Stomach (tissue), 9 donors: ENCODE data around the gene GALNT8. TPM values are rescaled to one million over a fixed set of nuclear protein-coding genes. Genes with fewer than 3 reads are reported as not detected.

Source experiments
- DNase-seq, 2 donors: peaks; one replicate each; pipeline versions ENCODE4 v3.0.0 to v3.0.0-alpha.2; 2013 to 2019
- H3K27ac ChIP-seq, 5 donors: fragments of 200-600 bp in 4 of 5; sonication (generic) in 4 of 5; one replicate each; pipeline ENCODE4 v1.5.1; 2013 to 2019; ENCODE audit warnings: mild to moderate bottlenecking in 1 of 5, moderate library complexity in 1 of 5
- H3K27me3 ChIP-seq, 3 donors: fragments of 200-600 bp; sonication (generic); one replicate each; pipeline ENCODE4 v1.5.1; 2017 to 2019; ENCODE audit warnings: mixed run types in 1 of 3
- H3K36me3 ChIP-seq, 4 donors: fragments of 200-600 bp; sonication (generic); 1 replicate in 3 of 4; 2 replicates in 1 of 4; pipeline ENCODE4 v1.5.1; 2016 to 2019
- H3K4me1 ChIP-seq, 4 donors: fragments of 200-600 bp; sonication (generic); one replicate each; pipeline ENCODE4 v1.5.1; 2016 to 2019
- H3K4me3 ChIP-seq, 4 donors: fragments of 200-600 bp; sonication (generic) in 3 of 4; one replicate each; pipeline ENCODE4 v1.5.1; 2016 to 2019; ENCODE audit warnings: mild to moderate bottlenecking in 1 of 4
- H3K9me3 ChIP-seq, 4 donors: fragments of 200-600 bp; sonication (generic); one replicate each; pipeline ENCODE4 v1.5.1; 2016 to 2019
- EP300 ChIP-seq: sonication (generic); formaldehyde crosslinking; IDR thresholded peaks from one replicate; pipeline ENCODE4 v1.6.1; 2017; ENCODE audit warnings: antibody characterized with exemption
- POLR2A ChIP-seq, 4 donors: fragments of 450-650 bp; IDR thresholded peaks; one replicate each; pipeline ENCODE4 v1.6.1; 2016; ENCODE audit warnings: antibody characterized with exemption in 4 of 4, control low read depth in 2 of 4, mild to moderate bottlenecking in 1 of 4, moderate library complexity in 1 of 4
- POLR2AphosphoS5 ChIP-seq, 3 donors: sonication (generic); formaldehyde crosslinking; IDR thresholded peaks; one replicate each; pipeline ENCODE4 v1.6.1; 2016; ENCODE audit warnings: antibody characterized with exemption in 3 of 3
- WGBS, 5 donors: extraction: QIAGEN DNeasy Blood & Tissue Kit in 3 of 5; methylation state at CpG; one replicate each; pipeline versions ENCODE4 v1.1.5 to v1.1.7; 2013 to 2018; 5-methylcytosine and 5-hydroxymethylcytosine counted together
- intact Hi-C: fragments of 100-400 bp; cut with DNase I; formaldehyde crosslinking; loops from one replicate; pipeline ENCODE4 v1.15.1; 2023; ENCODE audit warnings: low total_unique reads
- polyA plus RNA-seq, 3 donors: library from polyadenylated mRNA; stranded (reverse); fragments of 200-250 nt; gene quantifications; one replicate each; pipeline ENCODE4 v1.2.3, GENCODE V29; 2013
- total RNA-seq, 5 donors: library from RNA; depleted of rRNA; stranded (reverse); fragments of >200 nt; gene quantifications; one replicate each; pipeline versions ENCODE4 v1.1.0 to v1.2.3, GENCODE V29; 2014 to 2016
- TF ChIP-seq, protein P1 (sequence below), 7 experiments: fragments of 450-650 bp in 4 of 7; fragments of 200-600 bp in 3 of 7; sonication (generic) in 3 of 7; IDR thresholded peaks; one replicate each; pipeline ENCODE4 v1.5.1; 2016 to 2019; ENCODE audit warnings: antibody characterized with exemption in 7 of 7, control low read depth in 2 of 7, mild to moderate bottlenecking in 1 of 7
- donor health status: healthy with polysubstance abuse.
- donor health status: Bipolar disorder and iron deficiency.
- donor health status: healthy.

GALNT8 gene
- total and polyA plus RNA-seq, 8 donors = 0.28 to 19.7 (median 1.0) TPM; not detected in 2

DNA sequence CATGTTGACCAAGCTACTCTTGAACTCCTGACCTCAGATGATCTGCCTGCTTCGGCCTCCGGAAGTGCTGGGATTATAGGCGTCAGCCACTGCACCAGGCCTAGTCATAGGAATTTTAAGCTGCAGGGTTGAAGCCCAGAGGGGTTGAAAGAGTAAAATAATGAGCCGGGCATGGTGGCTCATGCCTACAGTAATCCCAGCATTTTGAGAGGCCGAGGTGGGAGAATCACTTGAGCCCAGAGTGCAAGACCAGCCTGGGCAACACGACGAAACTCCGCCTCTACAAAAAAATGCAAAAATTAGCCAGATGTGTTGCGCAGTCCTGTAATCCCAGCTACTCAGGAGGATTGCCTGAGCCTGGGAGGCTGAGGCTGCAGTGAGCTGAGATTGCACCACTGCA, 69.6 kb downstream of the GALNT8 start:
- 89 to 97% (median 92%) methylated on average over 9 of the region's 9 CpGs for WGBS, 5 donors
- no peaks in the 10 kb centered on the region for H3K36me3 ChIP-seq
- TF ChIP-seq, protein P1, sequence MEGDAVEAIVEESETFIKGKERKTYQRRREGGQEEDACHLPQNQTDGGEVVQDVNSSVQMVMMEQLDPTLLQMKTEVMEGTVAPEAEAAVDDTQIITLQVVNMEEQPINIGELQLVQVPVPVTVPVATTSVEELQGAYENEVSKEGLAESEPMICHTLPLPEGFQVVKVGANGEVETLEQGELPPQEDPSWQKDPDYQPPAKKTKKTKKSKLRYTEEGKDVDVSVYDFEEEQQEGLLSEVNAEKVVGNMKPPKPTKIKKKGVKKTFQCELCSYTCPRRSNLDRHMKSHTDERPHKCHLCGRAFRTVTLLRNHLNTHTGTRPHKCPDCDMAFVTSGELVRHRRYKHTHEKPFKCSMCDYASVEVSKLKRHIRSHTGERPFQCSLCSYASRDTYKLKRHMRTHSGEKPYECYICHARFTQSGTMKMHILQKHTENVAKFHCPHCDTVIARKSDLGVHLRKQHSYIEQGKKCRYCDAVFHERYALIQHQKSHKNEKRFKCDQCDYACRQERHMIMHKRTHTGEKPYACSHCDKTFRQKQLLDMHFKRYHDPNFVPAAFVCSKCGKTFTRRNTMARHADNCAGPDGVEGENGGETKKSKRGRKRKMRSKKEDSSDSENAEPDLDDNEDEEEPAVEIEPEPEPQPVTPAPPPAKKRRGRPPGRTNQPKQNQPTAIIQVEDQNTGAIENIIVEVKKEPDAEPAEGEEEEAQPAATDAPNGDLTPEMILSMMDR (IDR thresholded peaks at IDR 0.05) = no peak
- TF ChIP-seq EP300 = no peak
- TF ChIP-seq POLR2A (IDR thresholded peaks at IDR 0.05) = no peak
- TF ChIP-seq POLR2AphosphoS5 (IDR thresholded peaks at IDR 0.05) = no peak
- intact Hi-C loops = no loop called here
- peaks cover 0 to 6% (median 0%) of the 10 kb centered on the region in 3 donors for H3K27me3 ChIP-seq
- H3K4me1 ChIP-seq = no peaks in the 10 kb centered on the region
- no peak overlapping the region for H3K27ac ChIP-seq
- DNase-seq = no peak
- peaks cover 0 to 9% (median 3%) of the 10 kb centered on the region in 4 donors for H3K9me3 ChIP-seq
- no peak overlapping the region for H3K4me3 ChIP-seq

DNA sequence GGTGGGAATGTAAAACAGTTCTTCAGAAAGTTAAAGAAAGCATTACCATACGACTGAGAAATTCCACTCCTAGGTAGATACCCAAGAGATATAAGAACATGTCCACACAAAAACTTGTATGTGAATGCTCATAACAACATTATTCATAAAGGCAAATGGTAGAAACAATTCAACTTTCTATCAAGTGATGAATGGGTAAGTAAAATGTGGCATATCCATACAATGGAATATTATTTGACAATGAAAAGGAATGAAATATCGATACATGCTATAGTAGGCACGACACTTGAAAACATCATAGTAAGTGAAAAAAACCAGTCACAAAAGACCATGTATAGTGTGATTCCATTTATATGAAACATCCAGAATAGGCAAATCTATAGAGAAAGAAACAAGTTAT, 71.3 kb downstream of the GALNT8 start:
- H3K27ac ChIP-seq = no peak overlapping the region
- H3K27me3 ChIP-seq = peaks cover 0 to 2% (median 0%) of the 10 kb centered on the region in 3 donors
- no peak for DNase-seq
- intact Hi-C loops = no loop called here
- no peaks in the 10 kb centered on the region for H3K36me3 ChIP-seq
- no peak overlapping the region for H3K4me3 ChIP-seq
- WGBS, 5 donors = 88 to 99% (median 95%) methylated on average over 3 of the region's 3 CpGs
- TF ChIP-seq POLR2AphosphoS5 (IDR thresholded peaks at IDR 0.05) (no peak), EP300 (no peak), POLR2A (IDR thresholded peaks at IDR 0.05) (no peak)
- TF ChIP-seq, protein P1 (IDR thresholded peaks at IDR 0.05) = no peak
- H3K9me3 ChIP-seq = peaks cover 0 to 7% (median 3%) of the 10 kb centered on the region in 4 donors
- no peaks in the 10 kb centered on the region for H3K4me1 ChIP-seq

DNA sequence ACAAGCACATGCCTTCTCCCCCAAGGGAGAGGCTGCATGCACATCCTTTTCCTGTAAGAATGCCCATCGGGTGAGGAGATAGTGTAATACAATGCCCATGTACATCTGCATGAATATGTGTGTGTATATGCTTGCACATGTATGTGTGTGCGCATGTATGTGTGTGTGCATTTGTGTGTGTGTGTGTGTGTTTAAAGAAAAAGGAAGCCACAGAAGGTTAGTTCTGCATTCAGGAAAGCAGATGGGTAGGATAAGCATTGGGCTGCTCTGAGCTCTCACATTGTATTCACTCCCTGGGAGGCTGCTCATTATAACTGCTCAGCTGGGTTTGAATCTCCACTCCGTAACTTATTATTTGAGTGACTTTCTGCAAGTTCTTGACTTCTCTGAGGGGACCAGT, 74.3 kb downstream of the GALNT8 start:
- no peak for DNase-seq
- WGBS, 5 donors = 79 to 89% (median 82%) methylated on average over 3 of the region's 3 CpGs
- H3K4me1 ChIP-seq = no peaks in the 10 kb centered on the region
- H3K27me3 ChIP-seq = peaks cover 0 to 8% (median 0%) of the 10 kb centered on the region in 3 donors
- no peak overlapping the region for H3K4me3 ChIP-seq
- H3K36me3 ChIP-seq = no peaks in the 10 kb centered on the region
- H3K9me3 ChIP-seq = peaks cover 0 to 7% (median 3%) of the 10 kb centered on the region in 4 donors
- H3K27ac ChIP-seq = no peak overlapping the region
- intact Hi-C loops = no loop called here
- TF ChIP-seq, protein P1 (IDR thresholded peaks at IDR 0.05) = no peak
- TF ChIP-seq POLR2AphosphoS5 (IDR thresholded peaks at IDR 0.05) = no peak

DNA sequence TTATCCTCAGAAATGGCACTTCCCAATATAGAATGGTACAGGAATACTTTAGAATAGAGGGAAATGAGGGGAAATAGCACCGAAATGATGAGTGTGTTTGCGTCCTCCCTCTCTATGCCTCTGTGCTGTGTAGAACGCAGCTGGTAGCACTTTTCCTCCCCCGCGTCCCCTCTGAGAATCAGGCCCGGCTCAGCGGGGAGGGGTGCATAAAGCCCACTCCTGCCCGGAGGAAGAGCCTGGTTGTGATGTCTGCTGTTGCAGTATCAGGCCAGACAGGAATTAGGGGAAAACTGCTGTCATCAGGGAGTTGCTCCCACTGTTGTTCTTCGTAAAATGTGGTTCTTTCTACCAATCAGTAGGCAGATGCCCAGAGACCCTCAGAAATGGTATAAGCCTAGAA, 76.0 kb downstream of the GALNT8 start:
- intact Hi-C loops = no loop called here
- Histone ChIP-seq H3K27ac (no peak overlapping the region), H3K27me3 (peaks cover 0 to 13% (median 0%) of the 10 kb centered on the region in 3 donors), H3K36me3 (no peaks in the 10 kb centered on the region), H3K4me1 (no peaks in the 10 kb centered on the region), H3K4me3 (no peak overlapping the region), H3K9me3 (peaks cover 0 to 7% (median 2%) of the 10 kb centered on the region in 4 donors)
- DNase-seq = no peak
- TF ChIP-seq EP300 = no peak
- TF ChIP-seq, protein P1 (IDR thresholded peaks at IDR 0.05) = no peak
- no peak for TF ChIP-seq POLR2A (IDR thresholded peaks at IDR 0.05)
- no peak for TF ChIP-seq POLR2AphosphoS5 (IDR thresholded peaks at IDR 0.05)
- 59 to 78% (median 74%) methylated on average over 9 of the region's 9 CpGs for WGBS, 5 donors
